HG03457 (cell line): Measurements from ENCODE around the gene APOL4.
"Not testable (repeated sequence)": the region's sequence is repeated elsewhere in the genome, so short reads cannot be mapped to it uniquely, and the experiment has no call there.

Source experiments
- ATAC-seq: cut with Tn5 transposase; IDR thresholded peaks from one replicate; pipeline ENCODE4 v1.9.1; 2021; ENCODE audit warnings: moderate number of reproducible peaks; ENCODE audit not compliant: unreplicated experiment

Gene APOL4

GRCh38 chr22:36187862-36188261 is 13.7 kb downstream of the APOL4 start:
- ATAC-seq, result not testable (repeated sequence)

GRCh38 chr22:36185828-36186624 is 15.6 kb downstream of the APOL4 start:
- no peak for ATAC-seq

- no peak for ATAC-seq
Observed at GRCh38 chr22:36184433-36185025, 17.1 kb downstream of the APOL4 start.

- ATAC-seq, result no peak
Observed at GRCh38 chr22:36183446-36183845, 18.2 kb downstream of the APOL4 start.

- no peak for ATAC-seq
Observed at GRCh38 chr22:36182857-36183256, 18.8 kb downstream of the APOL4 start.

- ATAC-seq, result no peak
Observed at GRCh38 chr22:36182056-36182455, 19.6 kb downstream of the APOL4 start.

GRCh38 chr22:36180928-36181327 is 20.7 kb downstream of the APOL4 start:
- ATAC-seq, result no peak

- ATAC-seq, result no peak
Observed at GRCh38 chr22:36180038-36180880, 21.4 kb downstream of the APOL4 start.

GRCh38 chr22:36177160-36177559 is 24.4 kb downstream of the APOL4 start:
- ATAC-seq, result no peak

- ATAC-seq, result no peak
Observed at GRCh38 chr22:36175892-36176291, 25.7 kb downstream of the APOL4 start.

GRCh38 chr22:36171941-36172340 is 29.7 kb downstream of the APOL4 start:
- ATAC-seq, result no peak

GRCh38 chr22:36166518-36167220 is 34.9 kb downstream of the APOL4 start:
- ATAC-seq, result no peak

- no peak for ATAC-seq
Observed at GRCh38 chr22:36166086-36166485, 35.5 kb downstream of the APOL4 start.

- no peak for ATAC-seq
Observed at GRCh38 chr22:36165141-36165540, 36.5 kb downstream of the APOL4 start.

GRCh38 chr22:36164621-36165020 is 37.0 kb downstream of the APOL4 start:
- no peak for ATAC-seq

GRCh38 chr22:36163497-36163896 is 38.1 kb downstream of the APOL4 start:
- ATAC-seq, result no peak

GRCh38 chr22:36162127-36163034 is 39.2 kb downstream of the APOL4 start:
- no peak for ATAC-seq

GRCh38 chr22:36161793-36162126 is 39.8 kb downstream of the APOL4 start:
- not testable (repeated sequence) for ATAC-seq

- ATAC-seq, result no peak
Observed at GRCh38 chr22:36160499-36160942, 41.1 kb downstream of the APOL4 start, which contains the start of gene APOL3. Gene APOL3, minus strand, starts transcription at chr22:36160755. Its CDS starts 11,700 bp downstream, at chr22:36149055.
